Spleen (tissue), 11 donors: ENCODE measurements around the gene PPP1R3F. TPM values are rescaled to one million over a fixed set of nuclear protein-coding genes. Genes with fewer than 3 reads are reported as not detected.

ENCODE experiments used
- DNase-seq: peaks from one replicate; pipeline ENCODE4 v3.0.0-alpha.2; 2020
- H3K27ac ChIP-seq, 8 donors: fragments of 200-600 bp; sonication (generic) in 7 of 8; 1 replicate in 4 of 8; 2 replicates in 4 of 8; pipeline versions ENCODE4 v1.5.0 to v1.8.0; 2016 to 2021; ENCODE audit warnings: inconsistent platforms in 4 of 8, mild to moderate bottlenecking in 4 of 8, moderate library complexity in 1 of 8
- H3K27me3 ChIP-seq, 7 donors: fragments of 200-600 bp; sonication (generic) in 6 of 7; replicated peaks in 1 of 7; 1 replicate in 4 of 7; 2 replicates in 3 of 7; pipeline versions ENCODE4 v1.5.0 to v1.8.0; 2016 to 2021; ENCODE audit warnings: inconsistent platforms in 3 of 7, mild to moderate bottlenecking in 1 of 7
- H3K36me3 ChIP-seq, 6 donors: fragments of 200-600 bp; sonication (generic) in 5 of 6; 1 replicate in 4 of 6; 2 replicates in 2 of 6; pipeline versions ENCODE4 v1.5.0 to v1.8.0; 2016 to 2021; ENCODE audit warnings: inconsistent platforms in 2 of 6
- H3K4me1 ChIP-seq, 6 donors: fragments of 200-600 bp; sonication (generic) in 5 of 6; 1 replicate in 3 of 6; 2 replicates in 3 of 6; pipeline versions ENCODE4 v1.5.0 to v1.8.0; 2016 to 2021; ENCODE audit warnings: inconsistent platforms in 3 of 6
- H3K4me3 ChIP-seq, 8 donors: fragments of 200-600 bp; sonication (generic) in 7 of 8; 1 replicate in 4 of 8; 2 replicates in 4 of 8; pipeline versions ENCODE4 v1.5.0 to v1.8.0; 2016 to 2021; ENCODE audit warnings: inconsistent platforms in 4 of 8, mild to moderate bottlenecking in 4 of 8, moderate library complexity in 2 of 8
- H3K9me3 ChIP-seq, 8 donors: fragments of 200-600 bp; sonication (generic) in 7 of 8; 1 replicate in 4 of 8; 2 replicates in 4 of 8; pipeline versions ENCODE4 v1.5.0 to v1.8.0; 2016 to 2021; ENCODE audit warnings: inconsistent platforms in 4 of 8
- CTCF ChIP-seq, 11 experiments: fragments of 200-600 bp in 7 of 11; fragments of 450-650 bp in 4 of 11; sonication (generic) in 4 of 11; IDR thresholded peaks in 8 of 11; conservative IDR thresholded peaks in 3 of 11; 1 replicate in 7 of 11; 2 replicates in 4 of 11; pipeline versions ENCODE4 v1.4.0 to v1.8.0; 2016 to 2021; ENCODE audit warnings: antibody characterized with exemption in 11 of 11, inconsistent platforms in 4 of 11, mild to moderate bottlenecking in 1 of 11
- POLR2A ChIP-seq, 3 donors: fragments of 450-650 bp; IDR thresholded peaks; one replicate each; pipeline ENCODE4 v1.5.1; 2017; ENCODE audit warnings: antibody characterized with exemption in 3 of 3, mild to moderate bottlenecking in 1 of 3
- POLR2AphosphoS5 ChIP-seq, 3 donors: sonication (generic); formaldehyde crosslinking; IDR thresholded peaks; one replicate each; pipeline ENCODE4 v1.5.1; 2017; ENCODE audit warnings: antibody characterized with exemption in 3 of 3
- whole genome bisulfite sequencing, 5 donors: extraction: QIAGEN DNeasy Blood & Tissue Kit in 3 of 5; methylation state at CpG; one replicate each; pipeline versions ENCODE4 v1.1.5 to v1.1.7; 2013 to 2018; 5-methylcytosine and 5-hydroxymethylcytosine counted together
- intact Hi-C: fragments of 100-400 bp; cut with DNase I; formaldehyde crosslinking; loops from one replicate; pipeline ENCODE4 v1.15.0; 2023; ENCODE audit warnings: low total_unique reads
- polyA plus RNA-seq, 3 donors: library from polyadenylated mRNA; stranded (reverse); fragments of 200-250 nt; gene quantifications; one replicate each; pipeline ENCODE4 v1.2.1, GENCODE V29; 2013
- total RNA-seq, 7 donors: library from RNA; depleted of rRNA in 3 of 7; stranded (reverse); fragments of >200 nt in 3 of 7; fragmentation: NEBNext Ultra II Directional in 4 of 7; extraction: Animal tissue kit (Norgen Biotek cat#: 25700) in 4 of 7; gene quantifications; one replicate each; pipeline versions ENCODE4 v1.1.0 to v1.2.1, GENCODE V29; 2016 to 2021
- donor health status: healthy with polysubstance abuse.
- donor health status: DM: no; HTN: no; CAD: no; lungs with moderate emphysema.
- donor health status: DM: no; HTN: no; CAD: no.
- donor health status: Bipolar disorder and iron deficiency.
- donor health status: healthy.
- donor health status: DM: no; HTN: no; CAD: no.
- donor health status: DM: yes; HTN: yes; CAD: no.

The PPP1R3F gene
- total and polyA plus RNA-seq, 10 donors: 2.2 to 8.9 (median 5.6) TPM

GRCh38 chrX:49244207-49244606 lies 25.4 kb upstream of the PPP1R3F start:
- DNase-seq: no peak
- Histone ChIP-seq H3K27ac (no peak overlapping the region), H3K27me3 (no peaks in the 10 kb centered on the region), H3K4me3 (no peak overlapping the region), H3K36me3 (peaks cover 0 to 90% (median 52%) of the 10 kb centered on the region in 6 donors), H3K9me3 (no peaks in the 10 kb centered on the region), H3K4me1 (peaks cover 0 to 5% (median 0%) of the 10 kb centered on the region in 6 donors)
- TF ChIP-seq CTCF (IDR thresholded peaks at IDR 0.05 in 8 of 11, conservative IDR thresholded peaks at IDR 0.05 in 3 of 11) (no peak), POLR2AphosphoS5 (IDR thresholded peaks at IDR 0.05) (no peak), POLR2A (IDR thresholded peaks at IDR 0.05) (no peak)
- intact Hi-C loops: no loop called here
- WGBS, 5 donors: 77 to 100% (median 98%) methylated on average over 2 of the region's 2 CpGs

- intact Hi-C loops: no loop called here
Observed at GRCh38 chrX:49246541-49246940, 23.1 kb upstream of the PPP1R3F start.

GRCh38 chrX:49247346-49247745 lies 22.2 kb upstream of the PPP1R3F start:
- TF ChIP-seq POLR2A (IDR thresholded peaks at IDR 0.05): no peak
- TF ChIP-seq CTCF (IDR thresholded peaks at IDR 0.05 in 8 of 11, conservative IDR thresholded peaks at IDR 0.05 in 3 of 11): no peak
- no peak for TF ChIP-seq POLR2AphosphoS5 (IDR thresholded peaks at IDR 0.05)
- intact Hi-C loops: no loop called here
- Histone ChIP-seq H3K27me3 (no peaks in the 10 kb centered on the region), H3K4me3 (no peak overlapping the region), H3K36me3 (peaks cover 0 to 93% (median 50%) of the 10 kb centered on the region in 6 donors), H3K27ac (no peak overlapping the region), H3K9me3 (no peaks in the 10 kb centered on the region), H3K4me1 (no peaks in the 10 kb centered on the region)
- 87 to 98% (median 92%) methylated on average over 5 to 11 of the region's 11 CpGs; no CpG with 5 or more reads in 1 of the 5 donors for WGBS, 5 donors
- DNase-seq: no peak

More at GRCh38 chrX:49246541-49246940, 23.1 kb upstream of the PPP1R3F start:
- no peak for TF ChIP-seq POLR2A (IDR thresholded peaks at IDR 0.05)
- no peak for TF ChIP-seq POLR2AphosphoS5 (IDR thresholded peaks at IDR 0.05)
- no peak for TF ChIP-seq CTCF (IDR thresholded peaks at IDR 0.05 in 8 of 11, conservative IDR thresholded peaks at IDR 0.05 in 3 of 11)
- Histone ChIP-seq H3K4me1 (no peaks in the 10 kb centered on the region), H3K27ac (no peak overlapping the region), H3K9me3 (no peaks in the 10 kb centered on the region), H3K36me3 (peaks cover 0 to 100% (median 53%) of the 10 kb centered on the region in 6 donors), H3K4me3 (no peak overlapping the region), H3K27me3 (no peaks in the 10 kb centered on the region)
- DNase-seq: no peak
- 80 to 96% (median 91%) methylated on average over 1 to 10 of the region's 10 CpGs for WGBS, 5 donors

GRCh38 chrX:49247916-49248811 lies 21.4 kb upstream of the PPP1R3F start:
- intact Hi-C loops: no loop called here
- Histone ChIP-seq H3K36me3 (peaks cover 0 to 85% (median 43%) of the 10 kb centered on the region in 6 donors), H3K9me3 (no peaks in the 10 kb centered on the region), H3K4me1 (no peaks in the 10 kb centered on the region), H3K27me3 (no peaks in the 10 kb centered on the region), H3K4me3 (no peak overlapping the region), H3K27ac (no peak overlapping the region)
- no peak for DNase-seq
- WGBS, 5 donors: 87 to 92% (median 88%) methylated on average over 8 to 28 of the region's 28 CpGs
- TF ChIP-seq POLR2A (IDR thresholded peaks at IDR 0.05): no peak
